Endothelial cell of umbilical vein (primary cell): ENCODE results near the gene TAMM41. TPM values are rescaled to one million over a fixed set of nuclear protein-coding genes. Genes with fewer than 3 reads are reported as not detected.
"Not testable (repeated sequence)": the region's sequence is repeated elsewhere in the genome, so short reads cannot be mapped to it uniquely, and the experiment has no call there.

ENCODE experiments used
- BruUV-seq: library from RNA; stranded (reverse); fragments of 400-500 nt; replicated peaks from 2 replicates; lab custom pipeline; 2021; lab: Mats Ljungman, UMichigan
- CTCF ChIA-PET: fragments of 300-600, 350-600 bp; sonication (Branson Sonifier 250); formaldehyde crosslinking; loops from one replicate; lab custom pipeline; 2021; ENCODE audit warnings: antibody characterized with exemption, inconsistent platforms; lab: Charles Lee
- POLR2A ChIA-PET: fragments of 300-600, 350-600 bp; sonication (Branson Sonifier 250); formaldehyde crosslinking; loops from one replicate; lab custom pipeline; 2021; ENCODE audit warnings: antibody characterized with exemption, inconsistent platforms; lab: Charles Lee
- DNase-seq: peaks from one replicate; pipeline ENCODE4 v3.0.0-alpha.2; 2011; ENCODE audit warnings: low read depth, low spot score
- FAIRE-seq: peaks from 2 replicates; lab custom pipeline; 2011; peaks lifted over from hg19 to GRCh38; lab: Jason Lieb, UNC
- H2AFZ ChIP-seq: 2 replicates; pipeline ENCODE4 v1.6.0; 2012; ENCODE audit warnings: low read depth, low read length, control low read depth, inconsistent platforms
- H3K27ac ChIP-seq: 2 replicates; pipeline ENCODE4 v1.5.1; 2011; ENCODE audit warnings: low read depth, mild to moderate bottlenecking, control low read depth, low read length, moderate library complexity; ENCODE audit not compliant: insufficient read depth
- H3K27me3 ChIP-seq, 2 experiments: 2 replicates each; pipeline versions ENCODE4 v1.6.0 to v1.6.1; 2011; ENCODE audit warnings: low read length in 2 of 2, mixed read lengths in 1 of 2; ENCODE audit not compliant: control insufficient read depth in 2 of 2, insufficient read depth in 2 of 2
- H3K36me3 ChIP-seq, 2 experiments: 2 replicates in 1 of 2; 3 replicates in 1 of 2; pipeline ENCODE4 v1.5.1; 2011; ENCODE audit warnings: low read length in 2 of 2, mild to moderate bottlenecking in 1 of 2, moderate library complexity in 1 of 2; ENCODE audit not compliant: control insufficient read depth in 2 of 2, insufficient read depth in 2 of 2; ENCODE audit errors: extremely low read depth in 1 of 2
- H3K4me1 ChIP-seq: 3 replicates; pipeline ENCODE4 v1.5.1; 2011; ENCODE audit warnings: mild to moderate bottlenecking, low read length; ENCODE audit not compliant: control insufficient read depth, insufficient read depth; ENCODE audit errors: extremely low read depth
- H3K4me2 ChIP-seq: 2 replicates; pipeline ENCODE4 v1.6.1; 2011; ENCODE audit warnings: low read length, control low read depth, mixed read lengths; ENCODE audit not compliant: insufficient read depth
- H3K4me3 ChIP-seq, 3 experiments: fragments of 200-600 bp in 1 of 3; sonication (generic), shearing (Covaris generic) in 1 of 3; replicated peaks in 1 of 3; 2 replicates each; pipeline ENCODE4 v1.5.1; 2011 to 2016; ENCODE audit warnings: control low read depth in 3 of 3, low read length in 3 of 3, mild to moderate bottlenecking in 2 of 3, inconsistent platforms in 1 of 3, low read depth in 1 of 3, moderate library complexity in 1 of 3; ENCODE audit not compliant: insufficient read depth in 1 of 3
- H3K79me2 ChIP-seq: 2 replicates; pipeline ENCODE4 v1.6.0; 2012; ENCODE audit warnings: low read length, inconsistent platforms; ENCODE audit not compliant: control insufficient read depth, insufficient read depth
- H3K9ac ChIP-seq: replicated peaks from 2 replicates; pipeline ENCODE3; 2011; ENCODE audit warnings: low read length, control low read depth; ENCODE audit not compliant: insufficient read depth; ENCODE audit errors: extremely low read depth
- H3K9me1 ChIP-seq: replicated peaks from 3 replicates; pipeline ENCODE4 v1.6.0; 2011; ENCODE audit warnings: mild to moderate bottlenecking, low read length; ENCODE audit not compliant: control insufficient read depth, insufficient read depth; ENCODE audit errors: extremely low read depth
- H3K9me3 ChIP-seq: replicated peaks from 2 replicates; pipeline ENCODE4 v1.5.1; 2012; ENCODE audit warnings: low read length, inconsistent platforms; ENCODE audit not compliant: control insufficient read depth, insufficient read depth
- H4K20me1 ChIP-seq: replicated peaks from 2 replicates; pipeline ENCODE3; 2011; ENCODE audit warnings: mild to moderate bottlenecking, low read length; ENCODE audit not compliant: control insufficient read depth, insufficient read depth; ENCODE audit errors: extremely low read depth
- CTCF ChIP-seq, 2 donors: IDR thresholded peaks; 1 replicate in 1 of 2; 2 replicates in 1 of 2; pipeline ENCODE4 v1.5.1; 2011; ENCODE audit warnings: low read length in 2 of 2, mild to moderate bottlenecking in 2 of 2, moderate library complexity in 2 of 2, control low read depth in 1 of 2, inconsistent platforms in 1 of 2, low read depth in 1 of 2; ENCODE audit not compliant: insufficient read depth in 1 of 2; ENCODE audit errors: extremely low read depth in 1 of 2
- EZH2 ChIP-seq: IDR thresholded peaks from 2 replicates; pipeline ENCODE4 v1.6.1; 2012; ENCODE audit warnings: borderline replicate concordance, low read depth, mild to moderate bottlenecking, moderate library complexity, low read length, inconsistent platforms; ENCODE audit not compliant: severe bottlenecking
- FOS ChIP-seq: IDR thresholded peaks from 2 replicates; pipeline ENCODE4 v1.6.1; 2011; ENCODE audit warnings: mild to moderate bottlenecking, low read length, moderate library complexity, borderline replicate concordance; ENCODE audit not compliant: insufficient read depth
- GATA2 ChIP-seq: IDR thresholded peaks from 2 replicates; pipeline ENCODE4 v1.7.0; 2011; ENCODE audit warnings: low read depth, mild to moderate bottlenecking, moderate library complexity, mixed read lengths, low read length; ENCODE audit not compliant: insufficient read length, insufficient read depth
- JUN ChIP-seq: IDR thresholded peaks from 2 replicates; pipeline ENCODE4 v1.6.1; 2011; ENCODE audit warnings: borderline replicate concordance, low read depth; ENCODE audit not compliant: insufficient read length, insufficient read depth
- MYC ChIP-seq: IDR thresholded peaks from one replicate; pipeline ENCODE4 v1.6.1; 2011; ENCODE audit warnings: mild to moderate bottlenecking, low read depth, low read length
- POLR2A ChIP-seq: IDR thresholded peaks from 2 replicates; pipeline ENCODE4 v1.6.1; 2012; ENCODE audit warnings: low read depth, mild to moderate bottlenecking, control low read depth, low read length
- POLR2AphosphoS5 ChIP-seq: IDR thresholded peaks from 2 replicates; pipeline ENCODE4 v1.6.1; 2012; ENCODE audit warnings: low read depth, mild to moderate bottlenecking, control low read depth, low read length, moderate library complexity; ENCODE audit not compliant: insufficient read depth
- dilution Hi-C: fragments of 300-500 bp; cut with MboI; formaldehyde crosslinking; loops from one replicate; pipeline ENCODE4 v1.15.0; 2019; ENCODE audit warnings: low sequenced_read_pairs; ENCODE audit not compliant: extremely low pct_ligation_motif_present
- intact Hi-C: fragments of 100-400 bp; cut with micrococcal nuclease; formaldehyde crosslinking; loops from one replicate; pipeline ENCODE4 v1.10.0; 2022
- polyA plus RNA-seq, 4 experiments: library from polyadenylated mRNA; depleted of rRNA in 3 of 4; stranded (reverse) in 3 of 4; unstranded in 1 of 4; fragments of >200 nt; gene quantifications; 2 replicates each; pipeline versions ENCODE4 v1.2.1 to v1.2.3, GENCODE V29; 2011 to 2012; ENCODE audit warnings: missing spikeins in 1 of 4
- total RNA-seq: library from RNA; stranded (reverse); gene quantifications from 2 replicates; pipeline ENCODE4 v1.2.3, GENCODE V29; 2021
- TF ChIP-seq, protein P1 (sequence below): IDR thresholded peaks from 2 replicates; pipeline ENCODE4 v1.6.1; 2011; ENCODE audit not compliant: insufficient read depth, insufficient read length

TAMM41 gene
- total and polyA plus RNA-seq, 2 donors (not counting 3 experiments of a cell fraction or from before 2014, with no cell fraction given), result 12.6 to 29.7 TPM

GRCh38 chr3:11878837-11879236 is 32.2 kb upstream of the TAMM41 start:
- H3K27me3 ChIP-seq, result no peaks in the 10 kb centered on the region
- DNase-seq, result no peak
- no peaks in the 10 kb centered on the region for H4K20me1 ChIP-seq
- no peaks in the 10 kb centered on the region for H3K36me3 ChIP-seq
- POLR2A ChIA-PET, result no interaction called here
- no peaks in the 10 kb centered on the region for H3K4me1 ChIP-seq
- H3K9me1 ChIP-seq, result no peaks in the 10 kb centered on the region
- no peaks in the 10 kb centered on the region for H3K79me2 ChIP-seq
- no peak overlapping the region for H2AFZ ChIP-seq
- CTCF ChIA-PET, result no interaction called here
- no peak overlapping the region for H3K4me3 ChIP-seq
- dilution Hi-C loops (no loop called here), intact Hi-C loops (no loop called here)
- no TSS peak for BruUV-seq
- H3K27ac ChIP-seq, result no peak overlapping the region
- no peaks in the 10 kb centered on the region for H3K9me3 ChIP-seq
- H3K4me2 ChIP-seq, result no peak overlapping the region
- TF ChIP-seq JUN (no peak), POLR2A (no peak), EZH2 (no peak), CTCF (IDR thresholded peaks at IDR 0.05; ENCODE audit: extremely low read depth in 1 of 2, insufficient read depth in 1 of 2, low read depth in 1 of 2, low read length in 2 of 2) (no peak), MYC (no peak), FOS (no peak), GATA2 (no peak), POLR2AphosphoS5 (no peak)
- TF ChIP-seq, protein P1, sequence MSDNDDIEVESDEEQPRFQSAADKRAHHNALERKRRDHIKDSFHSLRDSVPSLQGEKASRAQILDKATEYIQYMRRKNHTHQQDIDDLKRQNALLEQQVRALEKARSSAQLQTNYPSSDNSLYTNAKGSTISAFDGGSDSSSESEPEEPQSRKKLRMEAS, result no peak
- FAIRE-seq, result no peak
- no peak overlapping the region for H3K9ac ChIP-seq

DNA sequence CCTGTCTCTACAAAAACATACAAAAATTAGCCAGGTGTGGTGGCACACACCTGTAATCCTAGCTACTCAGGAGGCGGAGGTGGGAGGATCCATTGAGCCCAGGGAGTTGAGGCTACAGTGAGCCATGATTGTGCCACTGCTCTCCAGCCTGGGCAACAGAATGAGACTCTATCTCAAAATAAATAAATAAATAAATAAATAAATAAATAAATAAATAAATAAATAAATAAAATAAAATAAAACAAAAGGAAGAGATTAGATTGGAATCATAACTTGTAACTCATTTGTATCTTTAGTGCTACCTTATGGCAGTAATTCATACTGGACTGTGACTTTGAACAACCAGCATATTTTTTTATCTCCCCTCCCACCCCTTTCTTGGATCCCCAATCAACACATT is 28.0 kb upstream of the TAMM41 start:
- H3K9me1 ChIP-seq, H3K9me3 ChIP-seq, H2AFZ ChIP-seq, H3K4me1 ChIP-seq, H3K79me2 ChIP-seq, H3K27ac ChIP-seq, H3K36me3 ChIP-seq, H3K4me2 ChIP-seq, CTCF ChIA-PET, intact Hi-C loops, H3K27me3 ChIP-seq, FAIRE-seq, BruUV-seq, dilution Hi-C loops, H3K9ac ChIP-seq, DNase-seq, H3K4me3 ChIP-seq, POLR2A ChIA-PET, H4K20me1 ChIP-seq: not testable (repeated sequence)

GRCh38 chr3:11863739-11864138 is 17.1 kb upstream of the TAMM41 start:
- DNase-seq, CTCF ChIA-PET, H3K36me3 ChIP-seq, FAIRE-seq, H3K9me1 ChIP-seq, H3K79me2 ChIP-seq, H3K4me1 ChIP-seq, H3K27ac ChIP-seq, H2AFZ ChIP-seq, H4K20me1 ChIP-seq, intact Hi-C loops, POLR2A ChIA-PET, H3K4me3 ChIP-seq, dilution Hi-C loops, H3K4me2 ChIP-seq, H3K9me3 ChIP-seq, H3K9ac ChIP-seq, BruUV-seq, H3K27me3 ChIP-seq: not testable (repeated sequence)
